Omental fat pad (tissue), 4 donors: Measurements from ENCODE around the gene JOSD1. TPM values are rescaled to one million over a fixed set of nuclear protein-coding genes. Genes with fewer than 3 reads are reported as not detected.

Experiments used
- ATAC-seq: fragments of 150-250 bp; one replicate; pipeline ENCODE4 v1.9.1; 2016; ENCODE audit warnings: mild to moderate bottlenecking, moderate library complexity; ENCODE audit not compliant: low FRiP score
- DNase-seq: peaks from one replicate; pipeline ENCODE4 v3.0.0-alpha.2; 2019; ENCODE audit warnings: low spot score
- CTCF ChIP-seq, 3 donors: fragments of 450-650 bp; IDR thresholded peaks; one replicate each; pipeline ENCODE4 v1.5.1; 2016 to 2017; ENCODE audit warnings: antibody characterized with exemption in 3 of 3, mild to moderate bottlenecking in 3 of 3, moderate library complexity in 2 of 3
- total RNA-seq, 4 donors: library from RNA; depleted of rRNA; stranded (reverse); fragments of >200 nt; gene quantifications; one replicate each; pipeline ENCODE4 v1.1.0, GENCODE V29; 2016

Gene JOSD1
- total RNA-seq, 4 donors from 2014 or later: 61.9 to 130 (median 66.3) TPM

- ATAC-seq (no peak), DNase-seq (no peak)
- no peak for TF ChIP-seq CTCF (IDR thresholded peaks at IDR 0.05)
Observed at GRCh38 chr22:38741576-38741975, 40.8 kb upstream of the JOSD1 start.

- DNase-seq (no peak), ATAC-seq (no peak)
- TF ChIP-seq CTCF (IDR thresholded peaks at IDR 0.05): no peak
Observed at GRCh38 chr22:38741166-38741565, 40.4 kb upstream of the JOSD1 start.

- DNase-seq (no peak), ATAC-seq (no peak)
- TF ChIP-seq CTCF (IDR thresholded peaks at IDR 0.05): no peak
Observed at GRCh38 chr22:38740754-38741153, 40.0 kb upstream of the JOSD1 start.

DNA sequence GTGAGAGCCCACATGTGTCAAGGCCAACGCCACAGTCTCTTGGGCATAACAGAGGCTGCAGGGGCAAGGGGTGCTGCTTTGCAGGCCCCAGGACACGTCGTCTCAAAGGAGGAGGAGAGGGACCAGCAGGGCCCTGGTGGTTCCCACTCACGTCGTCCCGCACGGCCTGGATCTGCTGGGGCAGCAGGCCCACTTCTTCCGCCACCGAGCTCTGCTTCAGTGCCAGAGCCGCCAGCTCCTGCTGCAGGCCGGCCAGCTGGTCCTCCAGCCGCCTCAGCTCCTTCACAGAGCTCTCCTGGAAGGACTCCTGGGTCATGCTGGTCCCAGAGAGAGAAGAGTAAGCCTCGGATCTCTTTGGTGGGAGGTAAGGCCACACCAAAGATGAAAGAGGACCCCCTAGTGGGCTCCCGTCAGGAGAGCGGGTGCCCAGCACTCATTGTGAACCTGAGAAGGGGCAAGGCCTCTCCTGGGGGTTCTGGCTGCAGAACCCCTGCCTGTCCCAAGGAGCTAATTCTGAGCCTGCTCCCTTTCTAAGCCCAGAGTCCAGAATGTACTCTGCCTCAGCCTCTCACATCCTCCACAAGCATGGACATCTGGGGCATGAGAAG lies 39.5 kb upstream of the JOSD1 start:
- no peak for TF ChIP-seq CTCF (IDR thresholded peaks at IDR 0.05)
- DNase-seq (no peak), ATAC-seq (no peak)

GRCh38 chr22:38739300-38740055 lies 38.7 kb upstream of the JOSD1 start:
- TF ChIP-seq CTCF (IDR thresholded peaks at IDR 0.05): no peak
- no peak for ATAC-seq
- DNase-seq: no peak

DNA sequence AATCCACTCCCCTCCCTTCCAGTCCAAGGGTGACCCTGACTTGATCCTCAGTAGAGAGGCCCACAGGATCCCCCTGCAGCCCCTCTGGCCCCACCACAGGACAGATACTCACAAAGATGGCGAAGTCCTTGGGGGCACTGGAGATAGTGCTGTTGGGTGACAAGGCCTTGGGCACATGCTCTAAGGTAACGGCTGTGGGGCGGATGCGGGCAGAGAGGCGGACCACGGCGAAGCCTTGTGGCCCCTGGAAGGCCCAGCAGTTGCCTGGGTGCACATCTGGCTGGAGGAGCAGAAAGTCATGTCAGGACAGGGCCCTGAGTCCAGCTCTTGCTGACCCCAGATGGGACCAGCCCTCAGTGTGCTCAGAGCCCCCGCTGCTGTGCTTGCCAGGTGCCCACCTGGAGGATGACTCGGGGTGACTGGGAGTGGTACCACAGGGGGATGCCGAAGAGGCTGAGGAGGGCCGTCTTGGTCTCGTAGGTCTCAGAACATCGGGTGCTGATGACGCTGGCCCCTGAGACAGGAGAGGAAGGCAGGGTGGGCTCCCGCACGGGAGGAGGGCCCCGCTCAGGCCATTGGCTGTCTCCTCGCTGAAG lies 37.8 kb upstream of the JOSD1 start:
- ATAC-seq: no peak
- no peak for DNase-seq
- TF ChIP-seq CTCF (IDR thresholded peaks at IDR 0.05): no peak
